Body of pancreas (tissue), 4 donors: ENCODE results near the gene CSPG4.

Experiments
- POLR2A ChIP-seq, 3 donors: fragments of 450-650 bp; IDR thresholded peaks; one replicate each; pipeline ENCODE4 v1.6.1; 2016; ENCODE audit warnings: antibody characterized with exemption in 3 of 3, mild to moderate bottlenecking in 2 of 3
- TF ChIP-seq, protein P1 (sequence below), 7 experiments: fragments of 450-650 bp in 4 of 7; fragments of 200-600 bp in 3 of 7; sonication (generic) in 3 of 7; IDR thresholded peaks; one replicate each; pipeline ENCODE4 v1.5.1; 2016 to 2019; ENCODE audit warnings: antibody characterized with exemption in 7 of 7

DNA sequence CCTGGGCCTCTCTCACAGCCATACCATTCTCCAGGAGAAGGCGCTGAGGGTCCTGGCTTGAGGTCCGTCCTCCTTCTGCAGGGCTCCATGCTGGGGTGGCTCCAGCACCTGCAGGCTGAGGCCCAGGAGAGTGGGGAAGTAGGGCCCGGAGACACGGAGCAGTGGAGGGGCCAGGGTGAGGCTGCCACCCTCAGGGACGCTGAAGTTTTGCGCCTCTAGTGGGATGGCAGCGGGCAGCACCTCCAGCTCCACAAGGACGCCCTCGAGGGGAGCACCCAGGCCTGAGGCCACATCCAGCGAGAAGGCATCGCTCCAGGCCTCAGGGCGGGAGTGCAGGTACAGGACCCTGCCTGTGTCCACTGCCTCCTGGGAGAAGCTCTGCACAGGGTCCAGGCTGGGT is 27.5 kb downstream of the CSPG4 start:
- TF ChIP-seq, protein P1, sequence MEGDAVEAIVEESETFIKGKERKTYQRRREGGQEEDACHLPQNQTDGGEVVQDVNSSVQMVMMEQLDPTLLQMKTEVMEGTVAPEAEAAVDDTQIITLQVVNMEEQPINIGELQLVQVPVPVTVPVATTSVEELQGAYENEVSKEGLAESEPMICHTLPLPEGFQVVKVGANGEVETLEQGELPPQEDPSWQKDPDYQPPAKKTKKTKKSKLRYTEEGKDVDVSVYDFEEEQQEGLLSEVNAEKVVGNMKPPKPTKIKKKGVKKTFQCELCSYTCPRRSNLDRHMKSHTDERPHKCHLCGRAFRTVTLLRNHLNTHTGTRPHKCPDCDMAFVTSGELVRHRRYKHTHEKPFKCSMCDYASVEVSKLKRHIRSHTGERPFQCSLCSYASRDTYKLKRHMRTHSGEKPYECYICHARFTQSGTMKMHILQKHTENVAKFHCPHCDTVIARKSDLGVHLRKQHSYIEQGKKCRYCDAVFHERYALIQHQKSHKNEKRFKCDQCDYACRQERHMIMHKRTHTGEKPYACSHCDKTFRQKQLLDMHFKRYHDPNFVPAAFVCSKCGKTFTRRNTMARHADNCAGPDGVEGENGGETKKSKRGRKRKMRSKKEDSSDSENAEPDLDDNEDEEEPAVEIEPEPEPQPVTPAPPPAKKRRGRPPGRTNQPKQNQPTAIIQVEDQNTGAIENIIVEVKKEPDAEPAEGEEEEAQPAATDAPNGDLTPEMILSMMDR (IDR thresholded peaks at IDR 0.05) = no peak
- no peak for TF ChIP-seq POLR2A (IDR thresholded peaks at IDR 0.05)
